Suprapubic skin (tissue), 3 donors: ENCODE data around the gene STAU1.
"Not testable (repeated sequence)": the region's sequence is repeated elsewhere in the genome, so short reads cannot be mapped to it uniquely, and the experiment has no call there.

ENCODE experiments used
- EP300 ChIP-seq: sonication (generic); formaldehyde crosslinking; IDR thresholded peaks from one replicate; pipeline ENCODE4 v1.6.1; 2017; ENCODE audit warnings: antibody characterized with exemption
- POLR2A ChIP-seq, 2 donors: fragments of 450-650 bp; IDR thresholded peaks; one replicate each; pipeline ENCODE4 v1.6.1; 2017; ENCODE audit warnings: antibody characterized with exemption in 2 of 2, mild to moderate bottlenecking in 2 of 2, moderate library complexity in 2 of 2
- TF ChIP-seq, protein P1 (sequence below), 2 donors: fragments of 200-600 bp in 1 of 2; fragments of 450-650 bp in 1 of 2; sonication (generic) in 1 of 2; IDR thresholded peaks; one replicate each; pipeline ENCODE4 v1.5.1; 2016 to 2019; ENCODE audit warnings: antibody characterized with exemption in 2 of 2, mild to moderate bottlenecking in 1 of 2, moderate library complexity in 1 of 2

- TF ChIP-seq, protein P1, sequence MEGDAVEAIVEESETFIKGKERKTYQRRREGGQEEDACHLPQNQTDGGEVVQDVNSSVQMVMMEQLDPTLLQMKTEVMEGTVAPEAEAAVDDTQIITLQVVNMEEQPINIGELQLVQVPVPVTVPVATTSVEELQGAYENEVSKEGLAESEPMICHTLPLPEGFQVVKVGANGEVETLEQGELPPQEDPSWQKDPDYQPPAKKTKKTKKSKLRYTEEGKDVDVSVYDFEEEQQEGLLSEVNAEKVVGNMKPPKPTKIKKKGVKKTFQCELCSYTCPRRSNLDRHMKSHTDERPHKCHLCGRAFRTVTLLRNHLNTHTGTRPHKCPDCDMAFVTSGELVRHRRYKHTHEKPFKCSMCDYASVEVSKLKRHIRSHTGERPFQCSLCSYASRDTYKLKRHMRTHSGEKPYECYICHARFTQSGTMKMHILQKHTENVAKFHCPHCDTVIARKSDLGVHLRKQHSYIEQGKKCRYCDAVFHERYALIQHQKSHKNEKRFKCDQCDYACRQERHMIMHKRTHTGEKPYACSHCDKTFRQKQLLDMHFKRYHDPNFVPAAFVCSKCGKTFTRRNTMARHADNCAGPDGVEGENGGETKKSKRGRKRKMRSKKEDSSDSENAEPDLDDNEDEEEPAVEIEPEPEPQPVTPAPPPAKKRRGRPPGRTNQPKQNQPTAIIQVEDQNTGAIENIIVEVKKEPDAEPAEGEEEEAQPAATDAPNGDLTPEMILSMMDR (IDR thresholded peaks at IDR 0.05): not testable (repeated sequence)
- not testable (repeated sequence) for TF ChIP-seq POLR2A (IDR thresholded peaks at IDR 0.05); EP300
These were observed 87.8 kb downstream of the STAU1 start for GRCh38 chr20:49100292-49100691.
